AG04449 (cell line): ENCODE results near the gene DGCR2.

Source experiments
- CTCF ChIA-PET: fragments of 350-600 bp; formaldehyde crosslinking; extraction: SDS; loops from one replicate; lab custom pipeline; 2021; ENCODE audit warnings: antibody characterized with exemption; lab: Yijun Ruan, JAX
- POLR2A ChIA-PET: fragments of 400-600, 350-600 bp; formaldehyde crosslinking; extraction: SDS; loops from one replicate; lab custom pipeline; 2020; ENCODE audit warnings: antibody characterized with exemption, inconsistent platforms; lab: Yijun Ruan, JAX
- DNase-seq: peaks from one replicate; pipeline ENCODE4 v3.0.0-alpha.2; 2010; ENCODE audit warnings: low read depth, low spot score
- H3K4me3 ChIP-seq: 2 replicates; pipeline ENCODE4 v1.5.1; 2011; ENCODE audit warnings: low read depth, mild to moderate bottlenecking, control low read depth, low read length
- TF ChIP-seq, protein P1 (sequence below): IDR thresholded peaks from one replicate; pipeline ENCODE4 v1.5.1; 2011; ENCODE audit warnings: mild to moderate bottlenecking, moderate library complexity, low read length, control low read depth, inconsistent platforms; ENCODE audit not compliant: insufficient read depth; ENCODE audit errors: missing control alignments

Gene DGCR2

DNA sequence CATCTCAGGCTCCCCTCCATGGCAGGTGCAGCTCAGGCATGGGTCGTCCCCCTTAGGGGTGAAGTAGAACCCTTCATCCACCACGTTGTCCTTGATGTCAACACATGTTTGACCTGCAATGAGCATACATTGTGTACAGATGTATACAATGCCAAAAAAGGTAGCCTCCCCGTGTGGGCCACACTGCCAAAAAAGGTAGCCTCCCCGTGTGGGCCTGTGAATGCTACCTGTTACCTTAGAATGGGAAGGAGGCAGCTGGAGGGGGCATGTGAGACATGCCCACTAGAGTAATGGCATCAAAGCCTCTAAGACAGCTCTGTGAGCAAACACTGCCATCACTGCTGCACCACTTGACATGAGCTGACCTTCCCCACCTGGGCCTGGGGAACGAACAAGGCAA is 73.7 kb downstream of the DGCR2 start:
- ChIA-PET CTCF (interaction anchor here (0.7 kb wide), 1 partner anchor 10 kb away, joined by 3 read pairs; no protein-coding TSS in a partner anchor), POLR2A (no interaction called here)
- DNase-seq, result no peak
- H3K4me3 ChIP-seq, result no peak overlapping the region
- TF ChIP-seq, protein P1, sequence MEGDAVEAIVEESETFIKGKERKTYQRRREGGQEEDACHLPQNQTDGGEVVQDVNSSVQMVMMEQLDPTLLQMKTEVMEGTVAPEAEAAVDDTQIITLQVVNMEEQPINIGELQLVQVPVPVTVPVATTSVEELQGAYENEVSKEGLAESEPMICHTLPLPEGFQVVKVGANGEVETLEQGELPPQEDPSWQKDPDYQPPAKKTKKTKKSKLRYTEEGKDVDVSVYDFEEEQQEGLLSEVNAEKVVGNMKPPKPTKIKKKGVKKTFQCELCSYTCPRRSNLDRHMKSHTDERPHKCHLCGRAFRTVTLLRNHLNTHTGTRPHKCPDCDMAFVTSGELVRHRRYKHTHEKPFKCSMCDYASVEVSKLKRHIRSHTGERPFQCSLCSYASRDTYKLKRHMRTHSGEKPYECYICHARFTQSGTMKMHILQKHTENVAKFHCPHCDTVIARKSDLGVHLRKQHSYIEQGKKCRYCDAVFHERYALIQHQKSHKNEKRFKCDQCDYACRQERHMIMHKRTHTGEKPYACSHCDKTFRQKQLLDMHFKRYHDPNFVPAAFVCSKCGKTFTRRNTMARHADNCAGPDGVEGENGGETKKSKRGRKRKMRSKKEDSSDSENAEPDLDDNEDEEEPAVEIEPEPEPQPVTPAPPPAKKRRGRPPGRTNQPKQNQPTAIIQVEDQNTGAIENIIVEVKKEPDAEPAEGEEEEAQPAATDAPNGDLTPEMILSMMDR, result no peak

DNA sequence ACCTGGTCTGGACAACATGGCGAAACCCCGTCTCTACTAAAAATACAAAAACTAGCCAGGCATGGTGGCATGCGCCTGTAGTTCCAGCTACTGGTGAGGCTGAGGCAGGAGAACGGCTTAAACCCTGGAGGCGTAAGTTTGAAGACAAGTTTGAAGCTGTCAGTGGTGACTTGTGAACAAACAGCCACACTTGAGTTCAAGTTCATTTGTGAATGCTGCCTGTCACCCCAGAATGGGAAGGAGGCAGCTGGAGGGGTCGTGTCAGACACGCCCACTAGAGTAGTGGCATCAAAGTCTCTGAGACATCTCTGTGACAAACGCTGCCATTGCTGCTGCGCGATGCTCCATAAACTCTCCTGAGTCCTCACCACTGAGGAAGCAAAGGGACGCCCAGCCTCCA is 74.2 kb downstream of the DGCR2 start:
- H3K4me3 ChIP-seq, result no peak overlapping the region
- TF ChIP-seq, protein P1, result no peak
- ChIA-PET POLR2A (no interaction called here), CTCF (no interaction called here)
- DNase-seq, result no peak

DNA sequence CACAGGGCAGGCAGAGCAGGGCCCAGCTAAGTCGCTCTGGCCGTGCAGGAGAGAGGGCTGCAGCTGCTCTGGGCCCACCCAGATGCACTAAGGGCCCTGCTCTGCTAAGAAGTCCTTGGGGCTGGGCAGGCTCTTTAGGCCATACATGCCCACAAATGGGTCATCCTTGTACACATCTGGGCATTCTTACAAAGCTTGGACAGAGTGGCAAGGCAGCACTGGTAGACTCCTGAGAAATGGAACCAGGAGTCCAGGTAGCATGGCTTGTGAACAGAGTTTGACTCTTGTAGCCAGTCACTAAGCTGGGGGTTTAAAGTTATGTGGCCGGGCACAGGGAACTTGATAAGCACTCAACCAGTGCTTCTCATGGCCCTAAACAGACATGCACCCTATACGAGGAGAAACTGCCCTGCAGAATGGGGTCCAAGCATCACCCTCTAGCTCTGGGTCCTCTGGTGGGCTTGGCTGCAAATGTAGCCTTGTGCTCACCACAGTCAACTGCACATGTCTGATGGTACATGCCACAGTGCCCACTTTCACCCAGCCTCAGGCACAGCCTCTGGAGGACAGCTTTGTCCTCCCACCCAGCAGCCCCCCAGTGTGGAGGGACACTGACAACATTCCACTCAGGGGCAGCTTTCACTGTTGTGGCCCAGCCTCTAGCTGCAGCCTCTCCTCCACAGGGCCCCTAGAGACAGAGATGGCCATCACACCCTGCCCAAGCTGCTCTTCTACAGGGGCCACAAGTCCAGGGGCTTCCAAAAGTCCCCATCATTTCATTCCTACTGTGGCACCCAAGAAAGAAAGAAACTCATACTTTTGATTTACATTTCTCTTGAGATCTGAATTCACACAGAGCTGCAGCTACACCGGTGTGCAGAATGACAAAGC is 75.2 kb downstream of the DGCR2 start:
- H3K4me3 ChIP-seq, result no peak overlapping the region
- no peak for DNase-seq
- TF ChIP-seq, protein P1, result no peak
- CTCF ChIA-PET, result no interaction called here
- POLR2A ChIA-PET, result no interaction called here

DNA sequence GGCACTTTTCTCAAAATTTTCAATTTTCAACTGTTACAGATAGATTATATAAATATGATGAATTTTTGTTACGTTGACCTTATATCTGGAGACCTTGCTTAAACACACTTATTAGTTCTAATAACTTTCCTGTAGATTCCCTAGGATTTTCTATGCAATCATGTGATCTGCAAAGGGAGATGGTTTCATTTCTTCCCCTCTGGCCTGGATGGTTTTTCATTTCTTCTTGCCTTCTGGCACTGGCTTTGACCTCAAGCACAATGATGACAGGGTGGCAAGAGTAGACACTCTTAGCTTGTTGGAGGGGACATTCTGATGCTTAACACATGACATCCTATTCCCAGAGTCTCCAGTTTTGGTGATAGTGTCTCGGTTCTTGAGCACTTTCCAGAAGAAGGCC is 75.9 kb downstream of the DGCR2 start:
- CTCF ChIA-PET, result no interaction called here
- POLR2A ChIA-PET, result interaction anchor here (0.7 kb wide), 1 partner anchor 60 kb away, joined by 3 read pairs; no protein-coding TSS in a partner anchor
- DNase-seq, result no peak
- no peak overlapping the region for H3K4me3 ChIP-seq
- TF ChIP-seq, protein P1, result no peak

DNA sequence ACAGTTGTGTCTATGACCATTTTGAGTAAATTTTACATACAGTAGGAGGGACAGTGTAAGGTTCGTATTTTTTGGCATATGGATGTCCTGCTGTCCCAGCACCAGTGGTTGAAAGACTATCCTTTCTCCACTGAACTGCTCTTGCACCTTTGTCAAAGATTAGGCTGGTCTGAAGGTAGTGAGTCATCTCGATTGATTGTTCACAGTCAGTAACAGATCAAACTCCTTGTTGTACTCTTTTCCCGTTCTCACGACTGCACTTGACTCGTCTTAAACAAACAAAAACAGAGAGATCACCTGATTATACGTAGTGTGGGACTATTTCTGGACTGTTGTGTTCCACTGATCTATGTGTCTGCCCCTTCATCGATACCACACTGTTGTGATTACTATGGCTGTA is 77.1 kb downstream of the DGCR2 start:
- ChIA-PET POLR2A (no interaction called here), CTCF (no interaction called here)
- TF ChIP-seq, protein P1, result no peak
- no peak for DNase-seq
- no peak overlapping the region for H3K4me3 ChIP-seq

DNA sequence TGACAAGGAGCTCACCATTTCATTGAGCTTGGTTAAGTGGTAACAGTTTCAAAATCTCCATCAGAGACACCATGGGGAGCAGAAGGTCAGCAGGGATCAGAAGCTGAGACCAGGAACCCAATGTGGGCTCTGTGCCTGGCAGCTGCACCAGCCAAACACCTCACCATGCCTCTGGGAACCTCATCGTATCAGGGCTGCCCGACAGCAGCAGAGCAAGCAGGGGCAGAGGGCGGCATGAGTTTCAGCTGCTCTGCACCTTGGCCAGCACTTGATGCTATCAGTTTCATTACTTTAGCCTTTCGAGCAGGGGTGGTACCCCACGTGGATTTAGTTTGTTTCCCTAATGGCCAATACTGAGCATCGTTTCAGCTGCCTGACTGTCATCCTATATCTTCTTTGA is 77.8 kb downstream of the DGCR2 start:
- TF ChIP-seq, protein P1, result no peak
- H3K4me3 ChIP-seq, result no peak overlapping the region
- CTCF ChIA-PET, result no interaction called here
- DNase-seq, result no peak
- POLR2A ChIA-PET, result interaction anchor here (0.6 kb wide), 1 partner anchor 1867 kb away, joined by 3 read pairs; no protein-coding TSS in a partner anchor
